ENCODE data around the gene CSGALNACT2. TPM values are rescaled to one million over a fixed set of nuclear protein-coding genes. Genes with fewer than 3 reads are reported as not detected.

The CSGALNACT2 gene
- total and polyA plus RNA-seq, 4 donors: 4.1 to 11.0 (median 6.1) TPM

DNA sequence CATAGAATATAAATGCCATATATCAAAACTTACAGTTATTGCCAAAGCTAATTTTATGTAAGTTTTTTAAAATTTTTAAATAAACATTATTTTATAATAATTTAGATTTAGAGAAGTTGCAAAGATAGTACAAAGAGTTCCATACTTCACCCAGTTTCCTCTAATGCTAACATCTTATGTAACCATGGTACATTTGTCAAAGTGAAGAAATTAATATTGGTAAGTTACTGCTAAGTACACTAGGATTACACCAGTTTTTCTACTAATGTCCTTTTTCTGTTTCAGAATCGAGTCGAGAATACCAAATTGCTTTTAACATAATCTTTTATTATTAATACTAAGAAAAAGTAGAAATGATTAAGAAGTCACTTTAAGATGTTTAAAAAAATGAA, 29.2 kb downstream of the CSGALNACT2 start:
- H3K9me3 ChIP-seq (ENCODE audit: control insufficient read depth in 4 of 4, low read length in 3 of 4): no peaks in the 10 kb centered on the region
- H3K36me3 ChIP-seq (ENCODE audit: control insufficient read depth in 4 of 4, insufficient read depth in 3 of 4, low read depth in 1 of 4, low read length in 3 of 4): peaks cover 0 to 2% (median 0%) of the 10 kb centered on the region in 4 donors

DNA sequence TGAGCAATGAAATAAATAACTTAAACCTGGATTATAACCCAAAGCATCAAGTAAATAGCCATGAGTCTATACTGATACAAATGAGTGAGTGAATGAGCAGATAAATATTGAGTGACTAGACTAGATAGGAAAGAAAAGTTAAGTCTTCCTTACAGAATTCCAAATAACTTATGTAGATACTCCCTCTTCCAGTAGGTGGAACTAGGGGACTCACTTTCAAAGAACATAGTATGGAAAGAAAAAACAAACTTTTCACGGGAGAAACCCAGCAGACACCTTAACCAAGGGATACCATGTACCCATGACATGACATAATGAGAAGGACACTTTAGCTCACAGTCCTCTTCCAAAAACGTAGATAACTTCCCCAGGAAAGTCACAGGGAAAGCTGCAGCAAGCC, 32.2 kb downstream of the CSGALNACT2 start:
- H3K9me3 ChIP-seq (ENCODE audit: control insufficient read depth in 4 of 4, low read length in 3 of 4): no peaks in the 10 kb centered on the region
- WGBS: 69% methylated on average over 2 of the region's 2 CpGs
- H3K36me3 ChIP-seq (ENCODE audit: control insufficient read depth in 4 of 4, insufficient read depth in 3 of 4, low read depth in 1 of 4, low read length in 3 of 4): peaks cover 0 to 2% (median 0%) of the 10 kb centered on the region in 4 donors
- no peak overlapping the region for H3K4me3 ChIP-seq (ENCODE audit: low read depth in 1 of 3, low read length in 3 of 3)
- DNase-seq (ENCODE audit: low spot score): no peak
- peak; percentile 28 to 37 for TF ChIP-seq RAD21 (IDR thresholded peaks at IDR 0.05)
- TF ChIP-seq, protein P1, sequence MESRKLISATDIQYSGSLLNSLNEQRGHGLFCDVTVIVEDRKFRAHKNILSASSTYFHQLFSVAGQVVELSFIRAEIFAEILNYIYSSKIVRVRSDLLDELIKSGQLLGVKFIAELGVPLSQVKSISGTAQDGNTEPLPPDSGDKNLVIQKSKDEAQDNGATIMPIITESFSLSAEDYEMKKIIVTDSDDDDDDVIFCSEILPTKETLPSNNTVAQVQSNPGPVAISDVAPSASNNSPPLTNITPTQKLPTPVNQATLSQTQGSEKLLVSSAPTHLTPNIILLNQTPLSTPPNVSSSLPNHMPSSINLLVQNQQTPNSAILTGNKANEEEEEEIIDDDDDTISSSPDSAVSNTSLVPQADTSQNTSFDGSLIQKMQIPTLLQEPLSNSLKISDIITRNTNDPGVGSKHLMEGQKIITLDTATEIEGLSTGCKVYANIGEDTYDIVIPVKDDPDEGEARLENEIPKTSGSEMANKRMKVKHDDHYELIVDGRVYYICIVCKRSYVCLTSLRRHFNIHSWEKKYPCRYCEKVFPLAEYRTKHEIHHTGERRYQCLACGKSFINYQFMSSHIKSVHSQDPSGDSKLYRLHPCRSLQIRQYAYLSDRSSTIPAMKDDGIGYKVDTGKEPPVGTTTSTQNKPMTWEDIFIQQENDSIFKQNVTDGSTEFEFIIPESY (IDR thresholded peaks at IDR 0.05): no peak
- H3K4me1 ChIP-seq (ENCODE audit: control insufficient read depth in 4 of 4, insufficient read depth in 4 of 4, low read length in 3 of 4): peaks cover 0 to 11% (median 8%) of the 10 kb centered on the region in 4 donors
- H3K9ac ChIP-seq (ENCODE audit: low read depth in 1 of 2, low read length in 2 of 2): no peak overlapping the region
- no peak overlapping the region for H3K27ac ChIP-seq (ENCODE audit: low read depth in 1 of 2, low read length in 2 of 2)
- no peaks in the 10 kb centered on the region for H3K27me3 ChIP-seq (ENCODE audit: control insufficient read depth in 4 of 4, insufficient read depth in 4 of 4, low read length in 3 of 4)

More for the DNA sequence above, 29.2 kb downstream of the CSGALNACT2 start:
- 86% methylated on average over 2 of the region's 2 CpGs for WGBS
- H3K4me3 ChIP-seq (ENCODE audit: low read depth in 1 of 3, low read length in 3 of 3): no peak overlapping the region
- DNase-seq (ENCODE audit: low spot score): no peak
- H3K27ac ChIP-seq (ENCODE audit: low read depth in 1 of 2, low read length in 2 of 2): no peak overlapping the region
- no peak overlapping the region for H3K9ac ChIP-seq (ENCODE audit: low read depth in 1 of 2, low read length in 2 of 2)
- H3K27me3 ChIP-seq (ENCODE audit: control insufficient read depth in 4 of 4, insufficient read depth in 4 of 4, low read length in 3 of 4): no peaks in the 10 kb centered on the region
- TF ChIP-seq GABPA (IDR thresholded peaks at IDR 0.05 in 1 of 2, conservative IDR thresholded peaks at IDR 0.05 in 1 of 2): no peak
- TF ChIP-seq RAD21 (IDR thresholded peaks at IDR 0.05): no peak
- TF ChIP-seq SP1 (IDR thresholded peaks at IDR 0.05): no peak
- TF ChIP-seq, protein P2, sequence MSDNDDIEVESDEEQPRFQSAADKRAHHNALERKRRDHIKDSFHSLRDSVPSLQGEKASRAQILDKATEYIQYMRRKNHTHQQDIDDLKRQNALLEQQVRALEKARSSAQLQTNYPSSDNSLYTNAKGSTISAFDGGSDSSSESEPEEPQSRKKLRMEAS (IDR thresholded peaks at IDR 0.05): no peak
- TF ChIP-seq TAF1 (conservative IDR thresholded peaks at IDR 0.05): no peak
- no peak for TF ChIP-seq HNF4A (conservative IDR thresholded peaks at IDR 0.05)
- TF ChIP-seq NR2F2 (IDR thresholded peaks at IDR 0.05): no peak
- no peak for TF ChIP-seq YY1 (IDR thresholded peaks at IDR 0.05)
- no peak for TF ChIP-seq EGR1 (IDR thresholded peaks at IDR 0.05; ENCODE audit: low read depth in 2 of 2)
- TF ChIP-seq FOXA1 (IDR thresholded peaks at IDR 0.05): no peak
- no peak for TF ChIP-seq RXRA (IDR thresholded peaks at IDR 0.05)
- TF ChIP-seq FOXA2 (IDR thresholded peaks at IDR 0.05): no peak
- TF ChIP-seq, protein P3, sequence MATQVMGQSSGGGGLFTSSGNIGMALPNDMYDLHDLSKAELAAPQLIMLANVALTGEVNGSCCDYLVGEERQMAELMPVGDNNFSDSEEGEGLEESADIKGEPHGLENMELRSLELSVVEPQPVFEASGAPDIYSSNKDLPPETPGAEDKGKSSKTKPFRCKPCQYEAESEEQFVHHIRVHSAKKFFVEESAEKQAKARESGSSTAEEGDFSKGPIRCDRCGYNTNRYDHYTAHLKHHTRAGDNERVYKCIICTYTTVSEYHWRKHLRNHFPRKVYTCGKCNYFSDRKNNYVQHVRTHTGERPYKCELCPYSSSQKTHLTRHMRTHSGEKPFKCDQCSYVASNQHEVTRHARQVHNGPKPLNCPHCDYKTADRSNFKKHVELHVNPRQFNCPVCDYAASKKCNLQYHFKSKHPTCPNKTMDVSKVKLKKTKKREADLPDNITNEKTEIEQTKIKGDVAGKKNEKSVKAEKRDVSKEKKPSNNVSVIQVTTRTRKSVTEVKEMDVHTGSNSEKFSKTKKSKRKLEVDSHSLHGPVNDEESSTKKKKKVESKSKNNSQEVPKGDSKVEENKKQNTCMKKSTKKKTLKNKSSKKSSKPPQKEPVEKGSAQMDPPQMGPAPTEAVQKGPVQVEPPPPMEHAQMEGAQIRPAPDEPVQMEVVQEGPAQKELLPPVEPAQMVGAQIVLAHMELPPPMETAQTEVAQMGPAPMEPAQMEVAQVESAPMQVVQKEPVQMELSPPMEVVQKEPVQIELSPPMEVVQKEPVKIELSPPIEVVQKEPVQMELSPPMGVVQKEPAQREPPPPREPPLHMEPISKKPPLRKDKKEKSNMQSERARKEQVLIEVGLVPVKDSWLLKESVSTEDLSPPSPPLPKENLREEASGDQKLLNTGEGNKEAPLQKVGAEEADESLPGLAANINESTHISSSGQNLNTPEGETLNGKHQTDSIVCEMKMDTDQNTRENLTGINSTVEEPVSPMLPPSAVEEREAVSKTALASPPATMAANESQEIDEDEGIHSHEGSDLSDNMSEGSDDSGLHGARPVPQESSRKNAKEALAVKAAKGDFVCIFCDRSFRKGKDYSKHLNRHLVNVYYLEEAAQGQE (IDR thresholded peaks at IDR 0.05): no peak
- no peaks in the 10 kb centered on the region for H3K4me1 ChIP-seq (ENCODE audit: control insufficient read depth in 4 of 4, insufficient read depth in 4 of 4, low read length in 3 of 4)

DNA sequence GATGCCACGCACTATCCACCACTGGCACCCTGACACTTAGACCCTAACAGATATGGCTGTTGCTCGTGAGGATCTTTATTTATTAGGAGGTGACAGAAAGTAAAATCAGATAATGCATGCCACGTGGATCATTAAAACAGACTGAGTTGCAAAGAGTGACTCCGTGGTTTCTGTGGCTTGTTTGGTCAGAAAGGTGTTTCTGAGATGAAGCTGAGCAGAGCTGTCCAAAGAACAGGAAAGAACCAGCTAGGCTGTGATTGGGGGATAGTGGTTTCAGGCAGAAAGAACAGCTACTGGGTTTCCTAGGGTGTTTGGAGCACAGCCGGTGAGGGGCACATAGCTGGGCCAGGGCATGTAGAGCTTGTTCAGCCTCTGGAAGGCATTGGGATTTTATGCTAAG, 34.4 kb downstream of the CSGALNACT2 start:
- Histone ChIP-seq H3K9me3 (ENCODE audit: control insufficient read depth in 4 of 4, low read length in 3 of 4) (no peaks in the 10 kb centered on the region), H3K27me3 (ENCODE audit: control insufficient read depth in 4 of 4, insufficient read depth in 4 of 4, low read length in 3 of 4) (no peaks in the 10 kb centered on the region), H3K36me3 (ENCODE audit: control insufficient read depth in 4 of 4, insufficient read depth in 3 of 4, low read depth in 1 of 4, low read length in 3 of 4) (peaks cover 0 to 2% (median 0%) of the 10 kb centered on the region in 4 donors), H3K27ac (ENCODE audit: low read depth in 1 of 2, low read length in 2 of 2) (no peak overlapping the region), H3K4me3 (ENCODE audit: low read depth in 1 of 3, low read length in 3 of 3) (no peak overlapping the region), H3K9ac (ENCODE audit: low read depth in 1 of 2, low read length in 2 of 2) (no peak overlapping the region), H3K4me1 (ENCODE audit: control insufficient read depth in 4 of 4, insufficient read depth in 4 of 4, low read length in 3 of 4) (peaks cover 0 to 17% (median 8%) of the 10 kb centered on the region in 4 donors)
- TF ChIP-seq HNF4G (IDR thresholded peaks at IDR 0.05) (no peak), FOXA2 (IDR thresholded peaks at IDR 0.05) (no peak), HNF4A (conservative IDR thresholded peaks at IDR 0.05) (no peak), RXRA (IDR thresholded peaks at IDR 0.05) (no peak), NR2F2 (IDR thresholded peaks at IDR 0.05) (no peak), SP1 (IDR thresholded peaks at IDR 0.05) (no peak), GABPA (IDR thresholded peaks at IDR 0.05 in 1 of 2, conservative IDR thresholded peaks at IDR 0.05 in 1 of 2) (no peak)
- TF ChIP-seq, protein P4, sequence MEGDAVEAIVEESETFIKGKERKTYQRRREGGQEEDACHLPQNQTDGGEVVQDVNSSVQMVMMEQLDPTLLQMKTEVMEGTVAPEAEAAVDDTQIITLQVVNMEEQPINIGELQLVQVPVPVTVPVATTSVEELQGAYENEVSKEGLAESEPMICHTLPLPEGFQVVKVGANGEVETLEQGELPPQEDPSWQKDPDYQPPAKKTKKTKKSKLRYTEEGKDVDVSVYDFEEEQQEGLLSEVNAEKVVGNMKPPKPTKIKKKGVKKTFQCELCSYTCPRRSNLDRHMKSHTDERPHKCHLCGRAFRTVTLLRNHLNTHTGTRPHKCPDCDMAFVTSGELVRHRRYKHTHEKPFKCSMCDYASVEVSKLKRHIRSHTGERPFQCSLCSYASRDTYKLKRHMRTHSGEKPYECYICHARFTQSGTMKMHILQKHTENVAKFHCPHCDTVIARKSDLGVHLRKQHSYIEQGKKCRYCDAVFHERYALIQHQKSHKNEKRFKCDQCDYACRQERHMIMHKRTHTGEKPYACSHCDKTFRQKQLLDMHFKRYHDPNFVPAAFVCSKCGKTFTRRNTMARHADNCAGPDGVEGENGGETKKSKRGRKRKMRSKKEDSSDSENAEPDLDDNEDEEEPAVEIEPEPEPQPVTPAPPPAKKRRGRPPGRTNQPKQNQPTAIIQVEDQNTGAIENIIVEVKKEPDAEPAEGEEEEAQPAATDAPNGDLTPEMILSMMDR (IDR thresholded peaks at IDR 0.05; ENCODE audit: low read depth, low read length, missing input control): no peak
- TF ChIP-seq, protein P1 (IDR thresholded peaks at IDR 0.05): no peak
- TF ChIP-seq, protein P5, sequence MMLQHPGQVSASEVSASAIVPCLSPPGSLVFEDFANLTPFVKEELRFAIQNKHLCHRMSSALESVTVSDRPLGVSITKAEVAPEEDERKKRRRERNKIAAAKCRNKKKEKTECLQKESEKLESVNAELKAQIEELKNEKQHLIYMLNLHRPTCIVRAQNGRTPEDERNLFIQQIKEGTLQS (IDR thresholded peaks at IDR 0.05): no peak
- no peak for DNase-seq (ENCODE audit: low spot score)
- 92% methylated on average over 5 of the region's 5 CpGs for WGBS
